HepG2 (cell line): ENCODE results near the gene TNRC18. TPM values are rescaled to one million over a fixed set of nuclear protein-coding genes. Genes with fewer than 3 reads are reported as not detected.

Experiments
- FOXA3 ChIP-seq: IDR thresholded peaks from 2 replicates; pipeline ENCODE4 v1.6.1; 2016; ENCODE audit warnings: missing genetic modification reagents, missing compliant biosample characterization
- HES4 ChIP-seq: sonication (generic); formaldehyde crosslinking; IDR thresholded peaks from 2 replicates; pipeline ENCODE4 v1.9.0; 2021; ENCODE audit warnings: mild to moderate bottlenecking, missing genetic modification reagents, borderline replicate concordance
- HMG20B ChIP-seq: conservative IDR thresholded peaks from 2 replicates; pipeline ENCODE4 v1.6.1; 2016; ENCODE audit warnings: missing genetic modification reagents, missing compliant biosample characterization
- PAF1 ChIP-seq: IDR thresholded peaks from 2 replicates; pipeline ENCODE4 v1.6.1; 2016; ENCODE audit warnings: missing genetic modification reagents, missing compliant biosample characterization
- SCMH1 ChIP-seq: sonication (generic); formaldehyde crosslinking; IDR thresholded peaks from 2 replicates; pipeline ENCODE4 v1.9.0; 2021; ENCODE audit warnings: missing genetic modification reagents, mild to moderate bottlenecking, borderline replicate concordance
- SNAPC2 ChIP-seq: sonication (generic); formaldehyde crosslinking; IDR thresholded peaks from 2 replicates; pipeline ENCODE4 v1.8.1; 2022; ENCODE audit warnings: mild to moderate bottlenecking, missing genetic modification reagents
- YEATS2 ChIP-seq: sonication (generic); formaldehyde crosslinking; IDR thresholded peaks from 2 replicates; pipeline ENCODE4 v1.4.0; 2020; ENCODE audit warnings: missing genetic modification reagents, borderline replicate concordance
- ZNF160 ChIP-seq: sonication (generic); formaldehyde crosslinking; IDR thresholded peaks from 2 replicates; pipeline ENCODE4 v1.8.0; 2022; ENCODE audit warnings: mild to moderate bottlenecking, inconsistent platforms, missing genetic modification reagents
- ZNF225 ChIP-seq: sonication (generic); formaldehyde crosslinking; IDR thresholded peaks from 2 replicates; pipeline ENCODE4 v1.4.0; 2020; ENCODE audit warnings: mild to moderate bottlenecking, missing genetic modification reagents
- ZNF24 ChIP-seq: fragments of 450-650 bp; IDR thresholded peaks from 2 replicates; pipeline ENCODE4 v1.6.1; 2017; ENCODE audit warnings: antibody characterized with exemption, mild to moderate bottlenecking
- ZNF335 ChIP-seq: sonication (generic); formaldehyde crosslinking; IDR thresholded peaks from 2 replicates; pipeline ENCODE4 v1.4.0; 2020; ENCODE audit warnings: missing genetic modification reagents
- ZNF761 ChIP-seq: sonication (generic); formaldehyde crosslinking; conservative IDR thresholded peaks from 2 replicates; pipeline ENCODE4 v1.4.0; 2020; ENCODE audit warnings: mild to moderate bottlenecking, missing genetic modification reagents
- polyA plus RNA-seq, 8 experiments: library from polyadenylated mRNA; depleted of rRNA in 3 of 8; stranded (reverse) in 7 of 8; unstranded in 1 of 8; fragments of >200 nt; fragmentation: Illumina TruSeq in 4 of 8; extraction: Trizol in 4 of 8; gene quantifications; 2 replicates each; pipeline versions ENCODE4 v1.2.1 to v1.2.3, GENCODE V29; 2011 to 2016; ENCODE audit warnings: low read depth in 4 of 8, missing spikeins in 1 of 8, mixed read lengths in 1 of 8; ENCODE audit not compliant: insufficient read depth in 1 of 8
- total RNA-seq, 5 experiments: library from RNA; depleted of rRNA; stranded (reverse); fragments of >200 nt; fragmentation: Illumina TruSeq; extraction: Trizol; gene quantifications; 2 replicates each; pipeline ENCODE4 v1.2.3, GENCODE V29; 2016; ENCODE audit warnings: low read depth in 1 of 5
- TF ChIP-seq, protein P1 (sequence below): IDR thresholded peaks from 2 replicates; pipeline ENCODE4 v1.6.1; 2018; ENCODE audit warnings: missing genetic modification reagents, mild to moderate bottlenecking, missing compliant biosample characterization
- TF ChIP-seq, protein P2 (sequence below): sonication (generic); formaldehyde crosslinking; IDR thresholded peaks from 2 replicates; pipeline ENCODE4 v1.5.1; 2020; ENCODE audit warnings: mild to moderate bottlenecking, moderate library complexity, missing genetic modification reagents
- TF ChIP-seq, protein P3 (sequence below): IDR thresholded peaks from 2 replicates; pipeline ENCODE4 v1.6.1; 2016; ENCODE audit warnings: missing compliant biosample characterization, missing genetic modification reagents, borderline replicate concordance
- TF ChIP-seq, protein P4 (sequence below): sonication (generic); formaldehyde crosslinking; conservative IDR thresholded peaks from 2 replicates; pipeline ENCODE4 v1.8.0; 2022; ENCODE audit warnings: mild to moderate bottlenecking, moderate library complexity, missing genetic modification reagents
- TF ChIP-seq, protein P5 (sequence below): IDR thresholded peaks from 2 replicates; pipeline ENCODE4 v1.6.1; 2016
- TF ChIP-seq, protein P6 (sequence below), 2 experiments: sonication (generic) in 1 of 2; formaldehyde crosslinking in 1 of 2; IDR thresholded peaks; 2 replicates each; pipeline versions ENCODE4 v1.5.1 to v1.6.1; 2011 to 2020; ENCODE audit warnings: borderline replicate concordance in 1 of 2, low read depth in 1 of 2, low read length in 1 of 2, mild to moderate bottlenecking in 1 of 2, missing genetic modification reagents in 1 of 2, moderate library complexity in 1 of 2

TNRC18 gene
- total and polyA plus RNA-seq, 2 of the 13 experiments (the other 11 are each of a cell fraction or from before 2014, with no cell fraction given), result 11.7 to 17.4 TPM

DNA sequence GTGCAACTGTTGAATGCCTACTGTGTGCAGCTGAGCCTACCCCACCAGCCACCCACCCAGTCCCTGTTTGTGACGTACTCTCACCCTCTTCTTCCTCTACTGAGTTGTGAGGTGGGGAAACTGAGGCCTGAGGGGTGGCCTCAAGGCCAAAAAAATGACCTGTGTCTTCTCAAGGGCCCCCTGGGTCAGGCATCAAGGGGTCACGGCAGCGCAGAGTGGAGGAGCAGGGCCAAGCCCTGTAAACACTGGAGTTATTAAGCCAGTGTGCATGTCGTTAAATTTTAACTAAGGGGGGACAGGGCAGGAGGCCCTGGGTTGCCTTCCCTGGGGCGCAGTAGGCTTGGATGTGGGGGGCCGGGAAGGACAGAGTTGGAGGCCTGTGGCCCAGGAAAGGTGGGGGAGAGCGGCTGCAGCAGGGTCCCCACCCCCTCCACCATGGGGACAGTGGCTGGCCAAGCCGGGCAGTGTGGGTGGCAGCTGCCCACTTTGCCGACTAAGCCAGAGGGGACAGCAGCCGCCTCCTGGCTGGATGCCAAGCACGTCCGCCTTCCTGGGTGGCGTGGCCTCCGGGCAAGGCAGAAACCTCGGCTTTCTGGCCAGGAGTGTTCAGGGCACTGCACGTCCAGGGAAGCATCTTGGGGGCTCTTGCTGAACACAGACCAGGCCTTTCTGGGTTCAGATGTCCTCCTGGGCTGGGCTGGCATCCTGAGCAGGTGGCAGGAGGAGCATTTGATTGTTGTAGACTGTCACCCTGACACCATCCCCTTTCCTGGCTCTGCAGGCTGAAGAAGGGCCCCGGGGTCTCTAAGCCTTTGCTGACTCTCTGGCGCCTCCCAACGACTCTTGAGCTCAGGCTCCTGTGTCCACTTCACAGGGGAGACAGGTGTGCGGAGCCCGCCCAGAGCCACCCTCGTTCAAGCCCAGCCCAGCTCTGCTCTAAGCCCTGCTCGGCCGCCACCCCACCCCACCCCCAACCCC, 139.0 kb downstream of the TNRC18 start (continued):
- TF ChIP-seq, protein P1, sequence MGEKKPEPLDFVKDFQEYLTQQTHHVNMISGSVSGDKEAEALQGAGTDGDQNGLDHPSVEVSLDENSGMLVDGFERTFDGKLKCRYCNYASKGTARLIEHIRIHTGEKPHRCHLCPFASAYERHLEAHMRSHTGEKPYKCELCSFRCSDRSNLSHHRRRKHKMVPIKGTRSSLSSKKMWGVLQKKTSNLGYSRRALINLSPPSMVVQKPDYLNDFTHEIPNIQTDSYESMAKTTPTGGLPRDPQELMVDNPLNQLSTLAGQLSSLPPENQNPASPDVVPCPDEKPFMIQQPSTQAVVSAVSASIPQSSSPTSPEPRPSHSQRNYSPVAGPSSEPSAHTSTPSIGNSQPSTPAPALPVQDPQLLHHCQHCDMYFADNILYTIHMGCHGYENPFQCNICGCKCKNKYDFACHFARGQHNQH (CRISPR knock-in tag), result peak; percentile 75; the same call in 1 of the 2 replicates
- TF ChIP-seq, protein P2, sequence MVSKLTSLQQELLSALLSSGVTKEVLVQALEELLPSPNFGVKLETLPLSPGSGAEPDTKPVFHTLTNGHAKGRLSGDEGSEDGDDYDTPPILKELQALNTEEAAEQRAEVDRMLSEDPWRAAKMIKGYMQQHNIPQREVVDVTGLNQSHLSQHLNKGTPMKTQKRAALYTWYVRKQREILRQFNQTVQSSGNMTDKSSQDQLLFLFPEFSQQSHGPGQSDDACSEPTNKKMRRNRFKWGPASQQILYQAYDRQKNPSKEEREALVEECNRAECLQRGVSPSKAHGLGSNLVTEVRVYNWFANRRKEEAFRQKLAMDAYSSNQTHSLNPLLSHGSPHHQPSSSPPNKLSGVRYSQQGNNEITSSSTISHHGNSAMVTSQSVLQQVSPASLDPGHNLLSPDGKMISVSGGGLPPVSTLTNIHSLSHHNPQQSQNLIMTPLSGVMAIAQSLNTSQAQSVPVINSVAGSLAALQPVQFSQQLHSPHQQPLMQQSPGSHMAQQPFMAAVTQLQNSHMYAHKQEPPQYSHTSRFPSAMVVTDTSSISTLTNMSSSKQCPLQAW (CRISPR knock-in tag), result peak; percentile 99
- TF ChIP-seq, protein P3, sequence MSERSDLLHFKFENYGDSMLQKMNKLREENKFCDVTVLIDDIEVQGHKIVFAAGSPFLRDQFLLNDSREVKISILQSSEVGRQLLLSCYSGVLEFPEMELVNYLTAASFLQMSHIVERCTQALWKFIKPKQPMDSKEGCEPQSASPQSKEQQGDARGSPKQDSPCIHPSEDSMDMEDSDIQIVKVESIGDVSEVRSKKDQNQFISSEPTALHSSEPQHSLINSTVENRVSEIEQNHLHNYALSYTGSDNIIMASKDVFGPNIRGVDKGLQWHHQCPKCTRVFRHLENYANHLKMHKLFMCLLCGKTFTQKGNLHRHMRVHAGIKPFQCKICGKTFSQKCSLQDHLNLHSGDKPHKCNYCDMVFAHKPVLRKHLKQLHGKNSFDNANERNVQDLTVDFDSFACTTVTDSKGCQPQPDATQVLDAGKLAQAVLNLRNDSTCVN (CRISPR knock-in tag), result no peak
- TF ChIP-seq SCMH1 (CRISPR knock-in tag) (no peak), YEATS2 (CRISPR knock-in tag) (0 out of 2 replicates have a peak, but pooled peaks have one; percentile 31), ZNF24 (no peak), ZNF335 (CRISPR knock-in tag) (peak; percentile 37; the same call in 1 of the 2 replicates), HES4 (CRISPR knock-in tag) (no peak), HMG20B (CRISPR knock-in tag) (peak; percentile 55; the same call in 1 of the 2 replicates), ZNF225 (no peak), ZNF160 (CRISPR knock-in tag) (no peak), ZNF761 (CRISPR knock-in tag) (no peak), SNAPC2 (CRISPR knock-in tag) (no peak), PAF1 (CRISPR knock-in tag) (no peak), FOXA3 (CRISPR knock-in tag) (peak; percentile 93)
- TF ChIP-seq, protein P4, sequence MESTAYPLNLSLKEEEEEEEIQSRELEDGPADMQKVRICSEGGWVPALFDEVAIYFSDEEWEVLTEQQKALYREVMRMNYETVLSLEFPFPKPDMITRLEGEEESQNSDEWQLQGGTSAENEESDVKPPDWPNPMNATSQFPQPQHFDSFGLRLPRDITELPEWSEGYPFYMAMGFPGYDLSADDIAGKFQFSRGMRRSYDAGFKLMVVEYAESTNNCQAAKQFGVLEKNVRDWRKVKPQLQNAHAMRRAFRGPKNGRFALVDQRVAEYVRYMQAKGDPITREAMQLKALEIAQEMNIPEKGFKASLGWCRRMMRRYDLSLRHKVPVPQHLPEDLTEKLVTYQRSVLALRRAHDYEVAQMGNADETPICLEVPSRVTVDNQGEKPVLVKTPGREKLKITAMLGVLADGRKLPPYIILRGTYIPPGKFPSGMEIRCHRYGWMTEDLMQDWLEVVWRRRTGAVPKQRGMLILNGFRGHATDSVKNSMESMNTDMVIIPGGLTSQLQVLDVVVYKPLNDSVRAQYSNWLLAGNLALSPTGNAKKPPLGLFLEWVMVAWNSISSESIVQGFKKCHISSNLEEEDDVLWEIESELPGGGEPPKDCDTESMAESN, result peak; percentile 72; the same call in 1 of the 2 replicates
- TF ChIP-seq, protein P5, sequence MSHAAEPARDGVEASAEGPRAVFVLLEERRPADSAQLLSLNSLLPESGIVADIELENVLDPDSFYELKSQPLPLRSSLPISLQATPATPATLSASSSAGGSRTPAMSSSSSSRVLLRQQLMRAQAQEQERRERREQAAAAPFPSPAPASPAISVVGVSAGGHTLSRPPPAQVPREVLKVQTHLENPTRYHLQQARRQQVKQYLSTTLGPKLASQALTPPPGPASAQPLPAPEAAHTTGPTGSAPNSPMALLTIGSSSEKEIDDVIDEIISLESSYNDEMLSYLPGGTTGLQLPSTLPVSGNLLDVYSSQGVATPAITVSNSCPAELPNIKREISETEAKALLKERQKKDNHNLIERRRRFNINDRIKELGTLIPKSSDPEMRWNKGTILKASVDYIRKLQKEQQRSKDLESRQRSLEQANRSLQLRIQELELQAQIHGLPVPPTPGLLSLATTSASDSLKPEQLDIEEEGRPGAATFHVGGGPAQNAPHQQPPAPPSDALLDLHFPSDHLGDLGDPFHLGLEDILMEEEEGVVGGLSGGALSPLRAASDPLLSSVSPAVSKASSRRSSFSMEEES (CRISPR knock-in tag), result peak; percentile 21; the same call in 1 of the 2 replicates
- TF ChIP-seq, protein P6, sequence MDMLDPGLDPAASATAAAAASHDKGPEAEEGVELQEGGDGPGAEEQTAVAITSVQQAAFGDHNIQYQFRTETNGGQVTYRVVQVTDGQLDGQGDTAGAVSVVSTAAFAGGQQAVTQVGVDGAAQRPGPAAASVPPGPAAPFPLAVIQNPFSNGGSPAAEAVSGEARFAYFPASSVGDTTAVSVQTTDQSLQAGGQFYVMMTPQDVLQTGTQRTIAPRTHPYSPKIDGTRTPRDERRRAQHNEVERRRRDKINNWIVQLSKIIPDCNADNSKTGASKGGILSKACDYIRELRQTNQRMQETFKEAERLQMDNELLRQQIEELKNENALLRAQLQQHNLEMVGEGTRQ (IDR thresholded peaks at IDR 0.05; ENCODE audit: low read depth, low read length), result no peak
- TF ChIP-seq, protein P6 (CRISPR knock-in tag; IDR thresholded peaks at IDR 0.05; ENCODE audit: borderline replicate concordance), result no peak
